Hepatocyte (in vitro differentiated cells): Measurements from ENCODE around the gene QRICH1.

Source experiments
- EZH2 ChIP-seq: fragments of 200-600 bp; sonication (generic); IDR thresholded peaks from 2 replicates; pipeline ENCODE4 v1.6.1; 2016; ENCODE audit warnings: antibody characterized with exemption, mild to moderate bottlenecking, borderline replicate concordance
- EZH2phosphoT487 ChIP-seq: fragments of 200-600 bp; sonication (generic); IDR thresholded peaks from one replicate; pipeline ENCODE4 v1.6.1; 2018; ENCODE audit warnings: antibody characterized with exemption, mild to moderate bottlenecking, low read depth, moderate library complexity; ENCODE audit not compliant: unreplicated experiment, severe bottlenecking
- TF ChIP-seq, protein P1 (sequence below): fragments of 200-600 bp; sonication (generic); IDR thresholded peaks from 2 replicates; pipeline ENCODE4 v1.5.1; 2016; ENCODE audit warnings: antibody characterized with exemption, mild to moderate bottlenecking; ENCODE audit not compliant: poor library complexity

DNA sequence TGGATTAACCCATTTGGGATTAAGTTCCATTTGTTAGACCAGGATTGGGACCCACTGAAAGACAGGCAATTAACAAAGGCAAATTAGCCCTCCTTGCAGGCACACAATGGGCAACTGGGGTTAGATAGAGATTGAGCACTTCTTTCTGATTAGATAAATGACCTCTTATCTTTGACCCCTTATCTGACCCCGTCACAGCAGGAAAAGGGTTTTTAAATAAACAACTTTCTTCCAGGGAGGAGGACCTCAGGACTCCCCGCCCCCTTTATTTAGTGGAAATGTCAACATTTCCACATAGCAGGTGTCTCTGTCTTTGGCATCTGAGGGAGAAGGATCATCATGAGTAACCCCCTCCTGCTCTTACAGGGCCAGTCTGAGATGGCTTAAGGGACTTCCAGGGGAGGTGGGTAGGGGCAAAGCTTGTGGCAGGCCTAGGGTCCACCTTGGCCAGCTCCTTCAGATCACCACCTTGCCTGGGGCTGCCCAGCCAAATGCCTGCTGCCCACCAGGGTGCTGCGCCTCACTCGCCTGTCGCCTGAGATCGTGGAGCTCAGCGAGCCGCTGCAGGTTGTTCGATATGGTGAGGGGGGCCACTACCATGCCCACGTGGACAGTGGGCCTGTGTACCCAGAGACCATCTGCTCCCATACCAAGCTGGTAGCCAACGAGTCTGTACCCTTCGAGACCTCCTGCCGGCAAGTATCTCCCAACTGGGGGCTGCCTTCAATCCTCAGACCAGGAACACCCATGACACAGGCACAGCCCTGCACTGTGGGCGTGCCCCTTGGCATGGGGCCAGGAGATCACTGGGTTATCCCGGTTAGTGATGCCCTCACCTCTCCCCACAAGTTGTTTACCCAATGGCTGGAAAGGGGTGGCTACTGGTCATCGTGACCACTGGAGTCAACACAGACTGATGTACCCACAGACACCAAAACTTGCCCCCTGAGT lies 89.2 kb downstream of the QRICH1 start:
- TF ChIP-seq EZH2: no peak
- TF ChIP-seq, protein P1, sequence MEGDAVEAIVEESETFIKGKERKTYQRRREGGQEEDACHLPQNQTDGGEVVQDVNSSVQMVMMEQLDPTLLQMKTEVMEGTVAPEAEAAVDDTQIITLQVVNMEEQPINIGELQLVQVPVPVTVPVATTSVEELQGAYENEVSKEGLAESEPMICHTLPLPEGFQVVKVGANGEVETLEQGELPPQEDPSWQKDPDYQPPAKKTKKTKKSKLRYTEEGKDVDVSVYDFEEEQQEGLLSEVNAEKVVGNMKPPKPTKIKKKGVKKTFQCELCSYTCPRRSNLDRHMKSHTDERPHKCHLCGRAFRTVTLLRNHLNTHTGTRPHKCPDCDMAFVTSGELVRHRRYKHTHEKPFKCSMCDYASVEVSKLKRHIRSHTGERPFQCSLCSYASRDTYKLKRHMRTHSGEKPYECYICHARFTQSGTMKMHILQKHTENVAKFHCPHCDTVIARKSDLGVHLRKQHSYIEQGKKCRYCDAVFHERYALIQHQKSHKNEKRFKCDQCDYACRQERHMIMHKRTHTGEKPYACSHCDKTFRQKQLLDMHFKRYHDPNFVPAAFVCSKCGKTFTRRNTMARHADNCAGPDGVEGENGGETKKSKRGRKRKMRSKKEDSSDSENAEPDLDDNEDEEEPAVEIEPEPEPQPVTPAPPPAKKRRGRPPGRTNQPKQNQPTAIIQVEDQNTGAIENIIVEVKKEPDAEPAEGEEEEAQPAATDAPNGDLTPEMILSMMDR: no peak
- no peak for TF ChIP-seq EZH2phosphoT487
